HG03520 (cell line): Measurements from ENCODE around the gene UBIAD1.
"Not testable (repeated sequence)": the region's sequence is repeated elsewhere in the genome, so short reads cannot be mapped to it uniquely, and the experiment has no call there.

ENCODE experiments used
- ATAC-seq: cut with Tn5 transposase; IDR thresholded peaks from one replicate; pipeline ENCODE4 v1.9.1; 2021; ENCODE audit warnings: mild to moderate bottlenecking, moderate library complexity; ENCODE audit not compliant: unreplicated experiment

Gene UBIAD1

DNA sequence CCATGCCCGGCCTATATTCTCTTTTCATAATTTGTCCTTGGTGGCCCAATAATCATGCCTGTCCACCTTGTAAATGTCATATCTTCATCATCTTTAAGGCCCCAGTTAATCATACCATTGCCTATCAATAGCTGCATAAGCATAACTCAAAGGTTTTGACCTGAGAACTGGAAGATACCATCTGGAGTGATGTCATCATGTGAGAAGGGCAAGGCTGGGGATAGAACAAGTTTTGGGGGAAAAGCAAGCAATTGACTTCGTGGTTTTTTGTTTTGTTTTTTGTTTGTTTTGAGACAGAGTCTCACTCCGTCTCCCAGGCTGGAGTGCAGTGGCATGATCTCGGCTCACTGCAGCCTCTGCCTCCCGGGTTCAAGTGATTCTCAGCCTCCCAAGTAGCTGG is 6.2 kb downstream of the UBIAD1 start:
- ATAC-seq, result no peak

GRCh38 chr1:11279630-11280029 is 6.6 kb downstream of the UBIAD1 start:
- ATAC-seq, result no peak

DNA sequence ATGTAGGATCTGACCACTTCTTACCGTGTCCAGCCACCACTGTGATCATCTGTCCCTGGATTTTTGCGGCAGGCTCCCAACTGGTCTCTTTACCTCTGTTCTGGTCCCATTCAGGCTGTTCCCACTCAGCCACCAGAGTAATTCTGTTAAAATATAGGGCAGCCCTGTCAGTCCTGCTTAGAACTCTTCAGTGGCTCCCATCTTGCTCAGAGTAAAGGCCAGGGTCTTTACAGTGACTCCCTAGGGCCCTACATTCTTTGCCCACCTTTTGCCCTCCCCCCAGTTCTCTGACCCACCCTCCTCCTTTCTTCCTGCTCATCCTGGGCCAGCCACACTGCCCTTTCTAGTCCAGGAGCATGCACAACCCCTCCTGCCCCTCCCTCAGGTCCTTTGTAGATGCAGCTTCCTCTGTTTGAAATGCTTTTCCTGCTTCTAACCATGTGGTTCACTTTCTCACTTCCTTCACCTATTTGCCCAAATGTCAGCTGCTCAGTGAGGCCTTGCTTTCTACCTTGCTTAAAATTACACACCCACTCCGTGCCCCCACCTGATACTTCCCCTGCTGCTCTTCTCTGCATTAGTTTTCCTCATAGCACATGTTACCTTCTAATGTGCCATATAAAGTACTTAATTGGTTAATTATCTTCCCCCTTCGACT is 7.8 kb downstream of the UBIAD1 start:
- no peak for ATAC-seq

- no peak for ATAC-seq
These were observed 8.7 kb downstream of the UBIAD1 start for GRCh38 chr1:11281518-11282331.

DNA sequence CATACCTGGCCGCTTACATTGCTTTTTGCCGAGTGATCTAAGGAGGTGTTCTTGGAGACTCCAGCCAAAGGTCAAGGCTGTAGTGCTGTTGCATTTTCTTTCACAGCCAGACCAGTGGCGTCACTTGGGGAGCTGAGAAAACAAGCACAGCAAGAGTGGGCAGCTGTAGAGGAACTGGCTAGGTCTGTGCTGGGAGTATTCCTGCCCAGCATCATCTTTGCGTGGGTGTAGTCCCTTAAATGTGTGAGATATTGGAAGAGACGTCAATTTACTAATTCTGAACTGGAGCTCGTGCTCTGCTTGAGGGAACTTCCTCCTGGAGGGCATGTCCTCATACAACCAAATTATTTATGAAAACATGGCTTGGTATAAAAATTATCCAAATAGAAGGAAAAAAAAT is 10.2 kb downstream of the UBIAD1 start:
- no peak for ATAC-seq

DNA sequence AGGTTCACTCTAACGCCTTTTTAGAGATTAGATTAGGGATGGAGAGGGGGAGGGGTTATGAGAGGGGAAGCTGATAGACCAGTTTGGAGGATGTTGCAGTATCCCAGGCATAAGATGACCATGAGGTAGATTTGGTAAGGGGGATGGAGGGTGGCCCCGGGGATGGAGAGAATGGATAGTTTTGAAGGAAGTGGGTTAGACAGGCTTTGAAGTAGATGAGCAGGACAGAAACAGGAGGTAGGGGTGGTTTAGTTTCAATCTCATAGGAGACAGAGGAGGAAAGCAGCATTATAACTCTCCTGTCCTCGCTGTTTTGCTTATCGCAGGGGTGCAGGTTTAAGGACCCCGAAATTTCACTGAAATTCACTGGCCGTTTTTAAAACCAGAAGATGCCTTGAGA is 11.8 kb downstream of the UBIAD1 start:
- ATAC-seq, result no peak

DNA sequence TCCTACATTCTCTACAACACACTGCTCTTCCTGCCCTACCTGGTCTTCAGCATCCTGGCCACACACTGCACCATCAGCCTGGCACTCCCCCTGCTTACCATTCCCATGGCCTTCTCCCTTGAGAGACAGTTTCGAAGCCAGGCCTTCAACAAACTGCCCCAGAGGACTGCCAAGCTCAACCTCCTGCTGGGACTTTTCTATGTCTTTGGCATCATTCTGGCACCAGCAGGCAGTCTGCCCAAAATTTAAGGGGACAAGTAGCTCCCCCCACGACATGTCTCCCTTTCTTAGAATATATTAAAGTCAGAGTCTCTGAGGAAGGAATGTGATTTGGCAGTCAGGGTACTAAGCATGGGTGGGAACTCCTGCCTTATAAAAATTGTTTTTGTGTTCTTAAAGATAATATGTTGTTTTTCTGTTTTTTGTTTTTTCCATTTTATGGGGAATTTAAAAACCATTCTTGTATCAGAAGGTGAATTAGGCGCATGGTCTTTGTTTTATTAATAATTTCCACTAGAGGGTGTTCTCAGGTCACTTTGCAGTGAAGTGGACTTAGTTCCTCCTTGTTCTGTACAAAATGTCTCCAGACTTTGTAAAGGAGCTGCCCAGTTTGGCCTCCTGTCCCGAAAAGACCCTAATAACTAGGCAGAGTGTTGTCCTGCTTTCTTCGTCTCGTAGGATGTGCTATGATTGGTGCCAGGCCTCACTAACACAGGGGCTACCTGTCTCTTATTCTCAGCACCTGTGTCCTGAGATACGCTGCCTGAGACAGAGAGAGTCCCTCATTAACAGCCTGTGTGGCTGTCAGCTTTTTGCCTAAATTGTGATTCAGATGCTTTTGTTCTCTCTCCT is 13.1 kb downstream of the UBIAD1 start:
- ATAC-seq, result no peak

- no peak for ATAC-seq
These were observed 13.9 kb downstream of the UBIAD1 start for GRCh38 chr1:11286735-11287410.

DNA sequence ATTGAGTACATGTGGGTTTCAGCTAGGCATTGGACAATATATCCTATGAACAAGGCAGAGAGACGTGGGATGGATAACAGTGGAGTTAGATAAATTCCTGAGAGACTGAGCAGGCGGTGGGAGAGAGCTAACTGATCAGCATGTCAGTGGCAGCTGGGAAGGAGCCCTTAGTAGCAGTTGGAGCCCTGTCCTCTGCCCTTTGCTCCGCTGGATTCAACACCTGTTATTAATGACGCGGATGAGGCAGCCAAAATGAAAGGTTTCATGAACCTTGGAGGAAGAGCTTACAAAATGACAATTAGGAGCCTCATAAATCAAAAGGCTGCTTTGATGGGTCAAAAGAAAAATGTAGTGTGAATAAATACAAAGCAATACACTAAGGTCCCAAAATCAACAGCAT is 16.1 kb downstream of the UBIAD1 start:
- ATAC-seq, result no peak

DNA sequence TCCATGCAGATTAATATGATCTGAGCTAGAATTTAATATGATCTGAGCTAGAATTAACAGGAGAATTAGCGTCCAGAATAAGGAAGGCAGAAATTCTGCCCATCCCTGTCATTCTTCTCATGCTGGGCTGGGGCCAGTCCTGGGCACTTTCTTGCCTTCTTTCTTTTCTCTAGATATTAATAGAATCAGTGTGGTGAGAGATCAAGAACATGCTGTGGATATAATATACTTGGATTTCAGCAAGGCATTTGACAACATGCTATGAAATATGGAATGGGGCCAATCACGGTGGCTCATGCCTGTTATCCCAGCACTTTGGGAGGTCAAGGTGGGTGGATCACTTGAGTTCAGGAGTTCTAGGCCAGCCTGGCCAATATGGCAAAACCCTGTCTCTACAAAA is 18.1 kb downstream of the UBIAD1 start:
- ATAC-seq, result no peak

DNA sequence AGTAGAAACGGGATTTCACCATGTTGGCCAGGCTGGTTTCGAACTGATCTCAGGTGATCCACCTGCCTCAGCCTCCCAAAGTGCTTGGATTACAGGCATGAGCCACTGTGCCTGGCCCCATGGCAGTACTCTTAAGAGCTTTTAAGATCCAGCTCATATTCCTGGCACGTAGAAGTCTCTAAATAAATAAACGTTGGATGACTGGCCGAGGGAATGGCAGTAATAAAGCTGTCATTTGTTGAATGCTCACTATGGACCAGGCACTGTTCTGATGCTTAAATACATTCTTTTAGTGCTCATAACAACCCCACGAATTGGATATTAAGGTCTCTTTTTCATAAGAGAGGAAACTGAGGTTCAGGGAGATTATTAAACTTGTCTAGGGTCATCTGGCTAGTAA is 20.9 kb downstream of the UBIAD1 start:
- no peak for ATAC-seq

DNA sequence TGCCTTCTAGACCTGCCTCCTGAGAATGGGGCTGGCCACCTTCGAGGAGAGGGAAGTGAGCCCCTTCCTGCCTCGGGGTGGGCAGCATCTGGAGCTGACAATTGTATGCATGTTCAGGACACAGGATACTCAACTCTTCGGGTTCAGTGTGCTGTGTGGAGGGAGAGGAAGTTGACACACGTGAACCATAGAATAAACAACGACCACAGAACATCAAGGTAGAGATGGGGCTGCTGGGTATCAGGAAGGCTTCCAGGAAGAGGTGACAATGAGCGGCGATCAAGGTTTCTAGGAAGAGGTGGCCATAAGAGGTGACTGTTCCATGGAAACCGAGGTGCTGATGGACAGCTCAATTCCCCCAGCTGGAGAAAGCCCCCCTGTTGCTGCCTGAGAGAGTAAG is 22.0 kb downstream of the UBIAD1 start:
- no peak for ATAC-seq

- ATAC-seq, result no peak
These were observed 22.9 kb downstream of the UBIAD1 start for GRCh38 chr1:11295905-11296304.

DNA sequence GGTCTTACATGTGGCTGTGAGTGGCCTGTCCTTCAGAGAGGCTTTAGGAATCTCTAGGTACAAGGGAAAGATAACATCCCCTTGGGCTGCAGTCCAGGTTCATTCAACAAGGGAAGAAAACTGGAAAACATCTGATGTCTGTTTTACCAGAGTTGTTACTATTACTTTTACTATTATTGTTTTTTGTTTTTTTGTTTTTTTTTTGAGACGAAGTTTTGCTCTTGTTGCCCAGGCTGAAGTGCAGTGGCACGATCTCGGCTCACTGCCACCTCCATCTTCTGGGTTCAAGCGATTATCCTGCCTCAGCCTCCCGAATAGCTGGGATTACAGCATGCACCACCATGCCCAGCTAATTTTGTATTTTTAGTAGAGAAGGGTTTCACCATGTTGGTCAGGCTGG is 24.8 kb downstream of the UBIAD1 start:
- ATAC-seq, result not testable (repeated sequence)

DNA sequence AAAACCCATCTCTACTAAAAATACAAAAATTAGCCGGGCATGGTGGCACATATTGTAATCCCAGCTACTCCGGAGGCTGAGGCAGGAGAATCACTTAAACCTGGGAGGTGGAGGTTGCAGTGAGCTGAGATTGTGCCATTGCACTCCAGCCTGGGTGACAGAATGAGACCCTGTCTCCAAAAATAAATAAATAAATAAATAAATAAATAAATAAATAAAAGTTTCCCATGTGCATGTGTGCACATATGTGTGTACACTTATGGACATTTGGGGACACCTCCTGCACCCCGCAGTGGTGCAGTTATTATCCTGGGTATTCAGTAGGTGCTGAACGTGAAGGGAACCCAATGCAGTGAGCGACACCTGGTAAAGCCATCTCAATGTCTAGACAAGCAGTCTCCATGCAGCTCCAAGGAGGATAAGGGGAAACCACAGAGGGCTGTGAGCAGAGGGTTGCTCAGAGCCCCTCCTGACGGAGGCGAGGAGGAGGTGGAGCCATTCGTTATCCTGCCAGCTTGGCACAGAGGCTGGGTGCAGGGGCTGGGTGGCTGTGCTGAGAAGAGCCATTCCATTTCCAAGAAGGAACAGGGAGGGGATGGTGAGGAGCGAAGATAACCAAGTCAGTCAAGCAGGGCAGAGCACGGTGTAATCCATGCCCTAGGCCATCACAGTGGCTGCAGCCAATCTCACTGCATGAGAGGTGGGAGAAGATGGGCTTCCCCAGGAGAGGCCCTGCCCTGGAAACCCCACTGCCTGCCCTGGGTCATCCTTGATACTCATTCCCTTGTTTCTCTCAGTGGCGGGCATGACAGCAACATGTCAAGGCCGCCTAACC is 25.6 kb downstream of the UBIAD1 start:
- ATAC-seq, result no peak

DNA sequence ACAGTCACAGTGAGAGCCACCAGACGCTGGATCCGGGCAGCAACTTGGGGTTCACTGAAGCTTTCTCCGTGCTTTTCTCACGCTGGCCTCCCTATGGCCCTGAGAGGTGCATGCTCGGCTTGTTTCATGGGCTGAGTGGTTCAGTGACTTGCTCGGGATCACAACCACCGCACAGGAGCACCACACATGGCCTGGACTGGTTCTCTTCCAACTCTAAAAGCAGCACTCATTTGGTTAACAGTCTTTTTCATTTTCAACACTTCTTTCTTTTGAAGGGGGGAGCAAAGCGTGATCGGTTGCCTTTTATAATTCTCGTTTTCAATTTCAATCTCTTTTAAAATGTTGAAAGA is 26.2 kb downstream of the UBIAD1 start:
- ATAC-seq, result no peak

DNA sequence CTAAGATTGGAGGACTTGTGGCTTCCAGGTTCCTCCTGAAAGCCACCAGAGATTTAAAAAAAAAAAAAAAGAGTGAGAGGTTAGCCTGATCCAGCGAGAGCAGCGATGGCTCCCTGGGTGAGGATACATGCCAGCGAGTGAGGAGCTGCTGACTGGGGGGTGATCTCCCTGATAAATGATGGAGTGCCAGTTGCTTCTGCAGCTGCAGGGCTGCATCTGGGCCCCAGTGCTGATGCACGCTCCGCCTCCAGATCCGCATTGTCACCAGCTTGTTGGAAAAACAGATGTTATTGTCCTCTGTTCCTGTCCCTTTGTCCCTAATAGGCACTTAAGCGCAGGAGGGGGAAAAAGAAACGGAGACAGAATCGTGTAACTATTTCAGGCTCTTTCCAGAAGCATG is 28.6 kb downstream of the UBIAD1 start:
- ATAC-seq, result no peak

- ATAC-seq, result no peak
These were observed 29.4 kb downstream of the UBIAD1 start for GRCh38 chr1:11302366-11302765.

DNA sequence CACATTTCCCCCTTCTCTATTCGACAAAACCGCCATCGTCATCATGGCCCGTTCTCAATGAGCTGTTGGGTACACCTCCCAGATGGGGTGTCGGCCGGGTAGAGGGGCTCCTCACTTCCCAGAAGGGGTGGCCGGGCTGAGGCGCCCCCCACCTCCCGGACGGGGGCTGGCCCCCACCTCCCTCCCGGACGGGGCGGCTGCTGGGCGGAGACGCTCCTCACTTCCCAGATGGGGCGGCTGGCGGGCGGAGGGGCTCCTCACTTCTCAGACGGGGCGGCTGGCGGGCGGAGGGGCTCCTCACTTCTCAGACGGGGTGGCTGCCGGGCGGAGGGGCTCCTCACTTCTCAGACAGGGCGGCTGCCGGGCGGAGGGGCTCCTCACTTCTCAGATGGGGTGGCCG is 32.5 kb downstream of the UBIAD1 start:
- ATAC-seq, result not testable (repeated sequence)

DNA sequence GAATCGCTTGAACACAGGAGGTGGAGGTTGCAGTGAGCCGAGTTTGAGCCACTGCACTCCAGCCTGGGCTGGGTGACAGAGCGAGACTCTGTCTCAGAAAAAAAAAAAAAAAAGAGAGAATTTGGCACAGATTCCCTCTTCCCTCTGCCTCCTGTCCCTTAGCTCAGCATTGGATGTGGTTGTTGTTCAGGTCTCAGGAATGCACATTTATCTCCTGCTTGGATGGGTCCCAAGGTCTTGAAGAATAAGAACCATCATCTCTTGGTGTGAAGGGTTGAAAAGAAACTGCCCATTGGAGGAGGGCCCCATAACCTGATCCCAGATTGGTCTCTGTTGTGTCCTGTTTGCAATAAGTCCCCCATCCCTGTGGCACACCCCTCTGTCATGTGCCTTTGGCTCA is 34.9 kb downstream of the UBIAD1 start:
- ATAC-seq, result no peak
